ENCODE data around the gene SH3GL3. TPM values are rescaled to one million over a fixed set of nuclear protein-coding genes. Genes with fewer than 3 reads are reported as not detected.

SH3GL3 gene
- total RNA-seq, 1 donor from 2014 or later = 3.3 TPM

DNA sequence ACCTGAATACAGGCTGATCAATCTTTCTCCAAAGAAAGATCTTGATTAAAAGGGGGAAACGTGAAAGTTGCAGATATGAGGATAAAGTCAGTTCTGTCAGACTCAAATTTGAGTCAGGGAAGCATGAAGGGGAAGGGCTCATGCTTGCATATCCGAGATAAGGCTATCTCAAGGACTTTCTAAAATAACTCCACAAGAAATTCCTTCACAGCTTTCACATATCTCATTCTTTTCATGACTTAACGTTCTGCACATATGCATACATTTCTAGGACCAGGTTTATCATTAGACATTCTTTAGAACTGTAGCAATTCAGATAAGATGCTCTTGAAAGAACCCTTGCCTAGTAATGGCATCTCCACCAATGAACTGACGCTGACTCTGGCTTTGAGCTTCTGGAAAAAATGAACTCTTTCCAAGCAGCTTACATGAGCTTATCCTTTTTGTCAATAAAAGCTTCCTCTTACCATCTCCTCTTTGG lies 15.9 kb downstream of the SH3GL3 start:
- ATAC-seq = no peak

DNA sequence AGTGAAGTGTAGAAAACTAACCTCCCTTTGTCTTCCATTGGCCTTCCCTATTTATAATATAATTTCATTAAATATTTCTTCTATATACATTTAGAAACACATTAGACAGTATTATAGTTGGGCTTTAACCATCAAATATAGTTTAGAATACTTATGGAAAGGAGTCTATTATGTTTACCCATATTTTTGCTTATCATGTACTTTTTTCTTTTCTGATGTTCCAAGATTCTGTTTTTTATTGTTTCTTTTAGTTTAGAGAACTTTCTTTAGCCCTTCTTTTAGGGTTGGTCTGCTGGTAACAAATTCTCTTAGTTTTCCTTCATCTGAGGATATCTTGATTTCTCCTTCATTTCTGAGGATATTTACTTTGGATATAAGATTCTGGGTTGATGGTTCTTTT lies 23.7 kb downstream of the SH3GL3 start:
- no peak for ATAC-seq

DNA sequence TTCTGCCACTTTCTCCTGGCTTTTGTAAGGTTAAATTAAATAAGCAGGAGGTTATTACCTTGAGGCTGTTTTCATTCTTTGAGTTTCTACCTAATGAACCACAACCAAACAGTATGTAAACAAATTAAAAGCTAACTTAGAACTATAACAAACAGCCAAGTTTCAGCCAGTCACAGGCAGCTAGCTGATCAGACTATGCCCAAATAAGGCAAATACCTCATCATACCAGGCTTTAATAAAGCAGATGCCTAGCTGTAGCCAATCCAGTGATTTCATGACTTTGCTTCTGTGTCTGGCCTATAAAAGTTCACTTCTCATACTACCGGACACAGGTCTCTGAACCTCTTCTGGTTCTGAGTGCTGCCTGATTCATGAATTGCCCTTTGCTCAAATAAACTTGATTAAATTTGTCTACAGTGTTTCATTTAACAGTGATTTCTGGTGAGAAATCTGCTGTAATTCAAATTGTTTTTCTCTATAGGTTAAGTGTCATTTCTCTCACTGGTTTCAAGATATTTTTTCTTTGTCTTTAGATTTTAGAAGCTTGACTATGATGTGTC lies 24.2 kb downstream of the SH3GL3 start:
- no peak for ATAC-seq

DNA sequence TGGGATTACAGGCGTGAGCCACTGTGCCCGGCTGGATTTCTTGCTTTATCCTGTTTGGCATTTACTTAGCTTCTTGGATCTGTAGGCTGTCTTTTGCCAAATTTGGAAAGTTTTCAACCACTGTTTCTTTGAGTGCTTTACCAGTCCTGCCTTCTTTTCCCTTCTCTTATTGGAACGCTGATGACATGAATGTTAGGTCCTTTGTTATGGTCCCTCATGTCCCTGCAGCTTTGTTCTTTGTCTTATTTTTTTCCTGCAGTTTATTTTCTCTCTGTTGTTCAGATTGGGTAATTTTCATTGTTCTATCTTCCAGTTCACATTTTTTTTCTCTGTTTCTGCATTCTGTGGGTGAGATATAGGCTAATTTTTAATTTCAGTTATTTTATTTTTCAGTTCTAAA lies 25.0 kb downstream of the SH3GL3 start:
- no peak for ATAC-seq

DNA sequence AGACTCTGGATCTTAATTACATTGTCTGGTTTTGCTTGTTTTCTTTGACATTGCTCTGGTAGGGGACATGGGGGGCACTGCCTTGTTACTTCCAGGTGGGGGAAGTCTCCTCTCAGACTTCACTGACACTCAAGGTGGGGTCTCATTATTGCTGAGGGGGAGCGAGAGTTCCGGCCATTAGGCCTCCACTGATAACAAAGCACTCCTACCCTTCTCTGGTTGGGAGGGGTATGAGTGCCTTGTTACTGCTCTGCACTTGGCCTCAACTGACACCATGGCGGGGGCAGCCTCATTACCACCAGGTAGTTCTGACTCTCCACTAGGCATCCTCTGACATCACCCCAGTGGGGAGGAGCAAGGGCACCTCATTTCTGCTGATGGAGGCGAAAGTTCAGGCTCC lies 25.7 kb downstream of the SH3GL3 start:
- no peak for ATAC-seq

DNA sequence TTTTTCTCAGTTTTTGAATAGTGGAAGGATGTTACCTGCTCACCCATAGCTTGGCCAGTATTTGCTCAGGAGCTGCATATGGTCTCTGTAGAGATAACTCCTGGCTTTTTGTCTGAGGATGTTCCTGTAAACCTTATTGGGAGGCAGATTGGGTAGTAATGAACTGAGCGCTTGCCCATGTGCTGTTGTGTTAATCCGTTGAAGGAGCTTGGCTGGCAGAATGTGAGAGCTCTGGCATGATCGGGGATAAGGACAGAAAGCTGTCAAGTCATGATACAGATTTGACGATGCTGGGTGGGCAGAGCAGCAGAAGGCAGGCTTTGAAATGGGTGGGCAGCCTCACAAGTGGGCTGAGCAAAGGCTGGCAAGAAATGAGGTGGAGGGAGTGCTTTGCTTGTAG lies 27.4 kb downstream of the SH3GL3 start:
- ATAC-seq = no peak

DNA sequence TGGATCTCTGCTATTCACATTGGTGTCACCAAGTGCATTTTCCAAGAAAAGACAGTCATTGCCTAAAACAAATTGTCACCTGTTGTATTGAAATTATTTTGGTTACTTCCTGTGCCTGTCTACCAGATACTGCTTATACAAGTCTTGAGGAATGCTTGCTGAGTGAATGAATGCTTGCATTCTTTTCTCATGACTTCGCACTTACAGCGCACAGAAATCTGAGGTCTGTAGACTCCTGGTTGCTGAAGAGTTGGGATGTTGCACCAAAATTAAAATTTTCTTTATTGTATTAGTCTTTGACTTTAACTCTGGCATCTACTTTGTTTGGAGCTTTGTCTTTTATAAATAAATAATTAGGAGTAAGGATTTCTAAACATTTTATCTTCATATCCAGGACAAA lies 28.4 kb downstream of the SH3GL3 start:
- no peak for ATAC-seq

DNA sequence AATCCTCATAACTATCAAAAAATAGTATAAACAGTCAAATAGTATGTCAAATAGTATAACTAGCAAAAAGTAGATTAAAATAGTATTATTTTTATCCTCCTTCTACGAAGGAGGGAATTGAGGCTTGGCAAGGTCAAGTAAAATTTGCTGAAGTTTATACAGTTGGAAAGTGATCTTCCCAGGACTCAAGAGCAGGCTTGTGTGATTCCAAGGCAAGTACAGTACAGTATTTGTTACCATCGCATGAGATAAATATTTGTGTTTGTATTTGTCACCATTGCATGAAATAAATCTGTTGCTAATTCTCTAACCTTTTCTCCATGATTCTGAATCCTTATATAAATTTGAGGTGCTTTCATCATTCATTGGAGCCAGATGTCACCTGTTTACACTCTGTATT lies 28.9 kb downstream of the SH3GL3 start:
- ATAC-seq = no peak

DNA sequence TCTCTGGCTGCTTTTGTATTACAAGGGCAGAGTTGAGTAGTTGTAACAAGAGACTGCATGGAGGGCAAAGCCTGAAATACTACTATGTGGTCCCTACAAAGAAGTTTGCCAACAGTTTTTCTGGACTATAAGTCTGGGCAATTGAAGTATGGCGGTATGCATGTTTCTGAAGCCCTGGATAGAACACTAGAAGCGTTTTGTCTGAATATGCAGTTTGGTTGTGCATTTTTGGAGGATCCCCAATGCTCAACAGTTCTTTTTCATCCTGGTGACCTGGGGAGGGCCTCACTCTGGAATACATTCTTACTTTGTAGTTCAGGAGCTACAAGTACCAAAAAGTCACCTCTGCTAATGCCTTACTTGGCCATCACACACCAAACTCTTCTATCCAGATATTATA lies 29.6 kb downstream of the SH3GL3 start:
- ATAC-seq = no peak

DNA sequence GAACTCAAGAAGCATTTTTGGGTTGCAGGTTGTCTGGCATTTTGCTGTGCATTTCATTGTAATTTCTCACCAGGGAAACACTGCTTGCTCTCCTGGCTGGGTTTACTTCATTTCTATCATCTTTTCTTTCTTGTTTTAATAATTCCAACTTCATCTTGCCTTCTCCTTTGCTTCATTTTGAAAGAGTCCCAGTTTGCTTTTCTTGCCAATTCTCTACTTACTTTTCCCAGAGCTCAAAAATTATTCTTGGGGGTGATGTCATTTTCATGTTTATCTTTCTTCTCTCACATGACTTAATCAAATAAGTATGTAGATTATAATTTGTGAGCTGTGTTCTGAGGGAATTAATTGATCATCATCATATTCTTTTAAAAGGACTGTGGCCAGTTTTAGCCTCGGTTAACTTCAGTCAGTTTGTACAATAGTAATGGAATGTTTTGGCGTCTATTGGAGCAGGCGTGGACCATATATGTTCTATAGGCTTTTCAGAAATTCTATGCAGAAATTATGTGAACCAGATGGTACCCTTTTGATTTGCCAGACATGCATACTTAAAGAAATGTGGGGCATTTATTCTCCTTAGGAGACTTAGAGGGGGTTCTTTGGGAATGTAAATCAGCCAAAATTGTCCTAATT lies 30.1 kb downstream of the SH3GL3 start:
- ATAC-seq = no peak

DNA sequence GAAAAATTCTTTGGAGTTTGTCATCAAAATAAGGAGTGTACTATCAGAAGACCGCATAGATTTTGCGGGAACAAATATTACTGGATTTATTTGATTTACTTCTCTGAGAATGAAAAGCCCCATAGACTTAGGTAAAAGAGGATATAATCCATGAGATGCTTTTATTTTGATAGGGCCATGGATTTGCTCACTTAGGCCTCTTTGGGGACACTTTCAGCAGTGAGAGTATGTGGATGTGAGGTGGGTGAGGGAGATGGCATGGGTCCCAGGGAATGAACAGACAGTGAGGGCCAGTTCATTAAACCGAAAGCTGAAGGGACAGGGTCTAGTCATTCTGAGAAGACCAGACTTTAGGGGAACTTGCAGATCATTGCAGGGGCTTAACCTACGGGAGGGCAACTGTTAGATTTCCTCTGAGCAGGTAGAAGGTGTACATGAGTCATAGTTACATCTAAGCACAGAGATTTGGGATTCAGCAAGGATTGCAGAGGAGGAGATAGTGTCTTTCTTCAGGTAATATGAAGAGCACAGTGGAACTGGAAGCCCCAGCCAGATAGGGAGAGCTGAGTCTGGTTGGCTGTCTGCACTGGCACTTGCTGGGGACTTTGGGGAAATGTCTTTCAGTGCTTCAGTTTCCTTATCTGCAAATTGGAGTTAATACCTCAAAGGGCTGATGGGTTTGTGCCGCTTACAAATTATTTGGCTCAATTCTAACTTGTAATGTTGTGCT lies 30.8 kb downstream of the SH3GL3 start:
- ATAC-seq = no peak

DNA sequence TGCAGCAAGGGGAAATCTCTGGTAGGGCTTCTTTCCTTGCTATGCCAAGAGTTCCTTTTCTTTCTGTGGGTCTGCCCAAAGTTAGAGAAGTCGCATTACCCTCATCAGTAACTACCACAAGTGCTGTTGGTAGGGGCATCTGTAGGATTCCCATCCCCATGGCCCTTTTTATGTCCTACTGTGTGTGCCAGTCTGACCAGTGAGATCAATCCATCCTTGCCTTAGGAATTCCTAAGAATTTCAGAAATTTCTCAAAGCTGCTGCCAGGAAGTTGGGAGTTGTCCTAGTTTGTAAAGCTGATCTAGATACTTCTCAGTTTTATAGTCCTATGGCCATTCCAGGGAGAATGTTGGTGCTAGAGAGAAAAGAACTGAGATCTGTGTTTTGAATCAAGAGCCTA lies 36.5 kb downstream of the SH3GL3 start:
- no peak for ATAC-seq

DNA sequence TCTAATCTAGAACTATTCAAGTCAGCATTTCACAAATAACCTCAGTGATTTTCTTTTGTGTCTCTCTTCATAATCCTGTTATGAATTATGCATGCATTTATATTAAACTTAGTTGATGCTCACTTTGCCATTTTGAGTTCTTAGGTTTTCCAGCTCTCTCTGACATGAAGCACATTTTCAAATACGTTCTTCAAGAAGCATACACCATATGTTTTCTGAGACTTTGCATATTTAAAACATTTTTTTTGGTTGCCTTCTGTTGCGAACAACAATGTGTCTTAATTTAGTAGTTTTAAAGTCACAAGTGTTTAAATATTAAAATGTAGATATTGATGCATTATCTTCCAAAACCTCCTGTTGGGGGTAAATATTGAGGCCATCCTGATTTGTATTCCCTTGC lies 37.5 kb downstream of the SH3GL3 start:
- no peak for ATAC-seq

DNA sequence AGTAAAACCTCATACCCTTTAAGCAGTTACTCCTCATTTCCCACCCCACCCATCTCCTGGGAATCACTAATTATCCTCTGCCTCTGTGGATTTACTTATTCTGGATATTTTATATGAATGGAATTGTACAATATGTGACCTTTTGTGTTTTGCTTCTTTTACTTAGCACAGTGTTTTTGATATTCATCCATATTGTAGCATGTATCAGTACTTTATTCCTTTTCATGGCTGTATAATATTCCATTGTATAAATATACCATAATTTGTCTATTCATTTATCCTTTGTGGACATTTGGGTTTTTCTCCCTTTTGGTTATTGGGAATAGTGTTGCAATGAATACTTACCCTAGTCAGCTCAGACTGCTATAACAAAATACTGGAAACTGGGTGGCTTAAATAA lies 39.2 kb downstream of the SH3GL3 start:
- no peak for ATAC-seq

DNA sequence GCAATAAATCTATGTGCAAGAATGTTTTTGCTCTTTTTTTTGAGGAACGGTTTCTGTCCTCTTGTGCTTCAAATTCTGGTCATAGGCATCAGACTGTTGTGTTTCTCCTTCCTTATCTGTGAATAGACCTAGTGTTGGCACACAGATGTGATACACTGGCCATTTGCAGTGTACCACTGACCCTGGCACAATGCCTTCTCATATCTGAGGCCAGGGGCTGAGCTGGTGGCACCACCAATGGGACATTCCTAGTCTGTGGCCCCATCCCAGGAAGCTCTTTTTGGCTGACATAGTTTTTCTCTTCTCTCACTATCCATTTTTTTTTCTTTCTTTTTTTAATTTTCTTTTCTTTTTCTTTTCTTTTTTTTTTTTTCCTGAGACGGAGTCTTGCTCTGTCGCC lies 40.4 kb downstream of the SH3GL3 start:
- no peak for ATAC-seq

DNA sequence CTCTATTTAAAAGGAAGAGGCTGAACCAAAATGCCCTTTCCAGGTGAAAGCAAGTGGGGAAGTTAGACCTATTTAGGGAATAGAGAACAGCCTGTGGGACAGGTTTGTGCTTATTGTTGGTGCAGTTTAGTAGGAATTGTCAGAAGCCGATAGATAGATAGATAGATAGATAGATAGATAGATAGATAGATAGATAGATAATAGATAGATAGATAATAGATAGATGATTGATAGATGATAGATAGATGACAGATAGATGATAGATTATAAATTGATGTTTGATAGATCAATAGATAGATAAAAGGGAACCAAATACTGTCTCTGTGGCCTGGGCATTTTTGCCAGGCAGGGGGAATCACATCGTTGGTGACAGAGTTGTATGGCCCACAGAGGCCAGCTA lies 42.5 kb downstream of the SH3GL3 start:
- no peak for ATAC-seq

DNA sequence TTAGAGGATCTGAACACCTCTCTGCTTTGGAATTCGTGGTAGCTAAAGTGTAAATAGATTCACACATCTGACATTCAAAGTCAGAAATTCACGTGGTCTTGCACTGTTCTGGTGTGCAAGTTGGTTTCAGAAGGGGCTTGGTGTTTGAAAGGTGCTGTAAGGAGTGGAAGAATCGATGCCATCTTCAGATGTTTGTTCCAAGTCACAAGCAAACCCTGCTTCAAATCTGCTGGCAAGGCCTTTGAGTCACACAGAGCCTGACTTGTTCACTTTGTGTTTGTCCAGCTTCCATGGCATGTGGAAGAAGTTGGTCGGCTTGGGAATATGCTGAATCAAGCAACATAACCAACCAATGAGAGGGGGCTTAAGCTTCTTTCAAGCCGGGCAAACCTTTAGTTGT lies 44.3 kb downstream of the SH3GL3 start:
- ATAC-seq = no peak

DNA sequence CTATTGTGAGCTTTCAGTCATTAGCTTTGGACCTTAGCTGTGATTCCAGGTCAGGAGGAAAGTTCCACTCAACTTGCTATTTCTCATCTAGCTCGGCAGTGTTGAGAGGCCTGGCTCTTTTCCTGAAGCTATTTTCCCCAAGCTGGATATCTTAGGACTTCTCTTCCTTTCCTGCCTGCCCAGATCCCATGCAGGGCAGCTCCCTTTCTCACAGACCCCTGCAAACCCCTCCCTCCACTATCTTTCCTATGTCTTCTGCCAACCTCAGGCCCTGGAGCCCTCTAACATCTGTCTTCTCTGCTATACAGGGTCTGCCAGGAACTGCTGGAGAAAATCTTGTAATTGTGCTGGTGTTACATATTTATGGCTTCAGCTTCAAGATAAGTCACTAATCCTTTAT lies 49.6 kb downstream of the SH3GL3 start:
- no peak for ATAC-seq

DNA sequence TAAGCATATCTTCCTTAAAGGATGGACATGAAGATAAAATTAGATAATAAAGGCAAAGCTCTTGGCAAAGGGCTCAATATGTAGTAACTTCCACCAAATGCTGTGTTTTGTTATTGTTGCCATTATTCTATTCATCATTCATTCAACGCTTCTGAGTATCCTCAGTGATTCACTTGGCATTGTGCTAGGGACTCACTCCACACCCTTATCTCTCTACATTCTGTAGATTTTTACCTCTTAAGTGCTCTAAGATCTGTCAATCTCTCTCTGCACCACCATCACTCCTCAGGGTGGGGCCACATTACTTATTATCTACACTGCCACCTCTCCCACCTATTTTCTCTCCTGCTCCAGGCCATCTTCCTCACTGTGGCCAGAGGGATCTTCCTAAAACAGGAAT lies 51.2 kb downstream of the SH3GL3 start:
- ATAC-seq = no peak

DNA sequence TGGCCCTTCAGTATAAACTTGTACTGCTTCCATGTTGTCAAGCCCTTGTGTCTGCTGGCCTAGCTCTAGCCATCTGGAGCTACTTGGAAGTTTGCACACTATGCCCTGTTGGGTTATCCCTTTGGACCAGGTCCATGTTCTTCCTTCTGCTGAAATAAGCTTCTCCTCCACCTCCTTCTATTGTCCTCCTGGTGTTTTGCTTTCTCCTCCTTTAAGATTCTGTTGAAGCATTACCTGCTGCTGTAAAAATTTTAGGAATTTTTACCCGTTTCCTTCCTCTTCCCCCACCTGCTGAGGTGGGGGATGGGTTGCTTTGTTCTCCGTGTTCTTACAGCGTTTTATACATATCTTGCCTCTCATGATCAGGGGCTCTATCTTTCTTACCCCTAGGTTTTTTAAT lies 51.7 kb downstream of the SH3GL3 start:
- no peak for ATAC-seq

DNA sequence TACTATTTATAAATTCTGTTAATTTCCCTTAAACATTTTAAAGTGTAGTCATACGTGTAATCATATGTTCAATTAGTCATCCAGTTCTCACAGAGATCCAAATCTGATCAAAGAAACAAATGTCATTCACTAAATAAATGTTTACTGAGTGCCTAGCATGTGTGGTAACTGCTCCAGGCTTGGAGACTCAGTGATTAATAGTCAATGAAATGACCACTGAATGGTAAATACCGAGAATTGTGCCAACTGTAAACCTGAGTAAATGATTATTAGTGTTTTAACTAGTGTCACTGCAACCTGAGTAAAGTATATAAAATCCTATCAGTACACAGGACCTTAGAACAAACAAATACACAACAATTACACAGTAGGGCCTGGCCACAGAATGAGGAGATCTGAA lies 52.3 kb downstream of the SH3GL3 start:
- no peak for ATAC-seq

DNA sequence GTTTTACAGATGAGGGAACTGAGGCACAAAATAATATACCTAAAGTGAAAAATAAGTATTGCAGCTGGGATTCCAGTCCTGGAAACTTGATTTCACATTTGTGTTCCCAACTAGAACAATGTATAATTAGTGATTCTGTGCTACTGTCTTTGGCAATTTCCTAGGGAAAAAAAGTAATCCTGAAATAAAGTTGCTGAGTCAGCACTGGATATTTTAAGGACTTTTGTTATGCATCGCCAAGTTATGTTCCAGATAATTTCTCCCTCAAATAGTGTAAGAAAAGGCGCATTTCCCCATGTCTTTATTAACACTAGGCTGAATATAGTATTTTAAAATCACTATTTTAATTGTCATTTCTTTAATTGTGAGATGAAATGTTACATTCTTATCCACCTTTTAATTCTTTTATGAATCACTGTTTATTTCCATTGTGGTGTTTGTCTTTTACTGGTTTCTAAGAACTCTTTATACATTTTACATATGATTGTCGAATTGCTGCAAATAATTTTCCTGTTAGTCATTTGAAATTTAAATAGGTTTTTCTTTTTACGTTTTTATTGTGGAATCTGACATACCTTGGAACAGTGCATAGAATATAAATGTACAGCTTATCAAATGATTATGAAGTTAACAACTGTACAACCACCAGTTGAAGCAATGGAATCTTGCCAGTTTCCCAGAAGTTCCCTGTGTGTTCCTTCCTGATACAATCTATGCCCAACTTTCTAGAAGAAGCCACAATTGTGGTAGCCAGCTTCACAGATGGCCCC lies 56.6 kb downstream of the SH3GL3 start:
- ATAC-seq = no peak

DNA sequence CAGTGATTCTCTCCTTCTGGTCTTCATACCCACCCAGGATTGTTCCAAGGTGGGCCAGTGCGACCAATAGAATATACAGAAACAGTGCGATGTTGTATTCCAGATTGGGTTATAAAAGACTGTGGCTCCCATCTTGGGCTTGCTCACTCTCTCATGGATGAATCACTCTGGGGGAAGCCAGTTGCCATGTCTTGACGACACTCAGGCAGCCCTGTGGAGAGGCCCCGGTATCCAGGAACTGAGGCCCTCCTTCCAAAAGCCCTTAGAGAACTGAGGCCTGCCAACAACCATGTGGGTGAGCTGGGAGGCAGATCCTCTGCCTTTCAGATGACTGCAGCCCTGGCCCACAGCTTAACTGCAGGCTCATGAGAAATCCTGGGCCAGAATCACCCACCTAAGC lies 57.2 kb downstream of the SH3GL3 start:
- ATAC-seq = no peak

DNA sequence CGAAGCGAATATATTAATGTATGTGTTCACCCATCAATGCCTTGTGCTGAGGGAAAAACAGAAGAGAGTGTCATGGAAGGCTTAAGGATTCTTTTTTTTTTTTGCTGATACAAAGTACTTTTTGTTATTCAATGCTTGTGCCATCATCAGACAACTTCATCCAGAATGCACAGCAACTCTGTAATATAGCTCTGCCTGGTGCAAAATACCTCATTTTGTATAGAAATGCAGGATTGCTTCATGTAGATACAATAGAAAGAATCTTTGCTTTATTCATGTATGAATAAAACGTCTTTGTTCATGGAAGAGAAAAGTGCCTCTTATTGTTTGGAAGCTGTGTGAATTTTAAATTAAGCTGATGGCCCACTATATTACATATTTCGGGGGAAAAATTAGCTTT lies 62.9 kb downstream of the SH3GL3 start:
- no peak for ATAC-seq
